Testis (tissue), 3 donors: ENCODE data around the gene CXCR6. TPM values are rescaled to one million over a fixed set of nuclear protein-coding genes. Genes with fewer than 3 reads are reported as not detected.

ENCODE experiments used
- DNase-seq: peaks from one replicate; pipeline ENCODE4 v3.0.0-alpha.2; 2019
- H3K27ac ChIP-seq, 2 donors: fragments of 200-600 bp; sonication (generic); one replicate each; pipeline ENCODE4 v1.5.1; 2019
- H3K27me3 ChIP-seq: fragments of 200-600 bp; sonication (generic); one replicate; pipeline ENCODE4 v1.5.1; 2019
- H3K36me3 ChIP-seq: fragments of 200-600 bp; sonication (generic); one replicate; pipeline ENCODE4 v1.5.1; 2017; ENCODE audit warnings: low read depth; ENCODE audit errors: missing control alignments
- H3K4me1 ChIP-seq: fragments of 200-600 bp; sonication (generic); one replicate; pipeline ENCODE4 v1.5.1; 2019
- H3K4me3 ChIP-seq, 2 donors: fragments of 200-600 bp; sonication (generic); one replicate each; pipeline ENCODE4 v1.5.1; 2017 to 2019
- H3K9me3 ChIP-seq: fragments of 200-600 bp; sonication (generic); one replicate; pipeline ENCODE4 v1.5.1; 2017
- CTCF ChIP-seq, 3 experiments: fragments of 450-650 bp in 2 of 3; fragments of 200-600 bp in 1 of 3; sonication (generic) in 1 of 3; IDR thresholded peaks; one replicate each; pipeline ENCODE4 v1.5.1; 2016 to 2019; ENCODE audit warnings: antibody characterized with exemption in 3 of 3, mild to moderate bottlenecking in 2 of 3, moderate library complexity in 1 of 3
- POLR2A ChIP-seq: fragments of 450-650 bp; IDR thresholded peaks from one replicate; pipeline ENCODE4 v1.6.1; 2017; ENCODE audit warnings: antibody characterized with exemption, mild to moderate bottlenecking, moderate library complexity
- WGBS, 2 donors: methylation state at CpG; one replicate each; pipeline ENCODE4 v1.1.5; 2018; 5-methylcytosine and 5-hydroxymethylcytosine counted together
- intact Hi-C: fragments of 100-400 bp; cut with DNase I; formaldehyde crosslinking; loops from one replicate; pipeline ENCODE4 v1.15.1; 2023; ENCODE audit warnings: low total_unique reads
- polyA plus RNA-seq: library from polyadenylated mRNA; stranded (reverse); fragments of 350-450 nt; fragmentation: Illumina TruSeq; extraction: RNeasy Lipid Tissue Mini Kit (QIAGEN cat#74804); gene quantifications from one replicate; pipeline ENCODE4 v1.2.3, GENCODE V29; 2014; ENCODE audit warnings: low read depth, low replicate concordance; ENCODE audit not compliant: insufficient read depth
- total RNA-seq, 2 donors: library from RNA; depleted of rRNA; stranded (reverse); fragments of >200 nt; gene quantifications; one replicate each; pipeline ENCODE4 v1.2.3, GENCODE V29; 2016

CXCR6 gene
- total and polyA plus RNA-seq, 3 donors from 2014 or later = 0.16 to 2.1 (median 0.62) TPM

GRCh38 chr3:45958321-45958791 is 15.1 kb downstream of the CXCR6 start:
- TF ChIP-seq POLR2A (no peak), CTCF (IDR thresholded peaks at IDR 0.05) (no peak)
- Histone ChIP-seq H3K36me3 (no peaks in the 10 kb centered on the region), H3K27ac (no peak overlapping the region), H3K4me3 (no peak overlapping the region), H3K27me3 (no peaks in the 10 kb centered on the region), H3K4me1 (no peaks in the 10 kb centered on the region), H3K9me3 (no peaks in the 10 kb centered on the region)
- 93 to 98% methylated on average over 4 to 6 of the region's 6 CpGs for whole genome bisulfite sequencing, 2 donors
- DNase-seq = no peak
- intact Hi-C loops = no loop called here

- no peak for DNase-seq
- H3K9me3 ChIP-seq = no peaks in the 10 kb centered on the region
- intact Hi-C loops = no loop called here
- no peaks in the 10 kb centered on the region for H3K4me1 ChIP-seq
- TF ChIP-seq POLR2A (no peak), CTCF (IDR thresholded peaks at IDR 0.05) (no peak)
- H3K27ac ChIP-seq = no peak overlapping the region
- no peaks in the 10 kb centered on the region for H3K36me3 ChIP-seq
- H3K27me3 ChIP-seq = no peaks in the 10 kb centered on the region
- no peak overlapping the region for H3K4me3 ChIP-seq
- WGBS, 2 donors = 90 to 94% methylated on average over 7 of the region's 7 CpGs
Observed at GRCh38 chr3:45959201-45959600, 15.9 kb downstream of the CXCR6 start.

- no peaks in the 10 kb centered on the region for H3K4me1 ChIP-seq
- H3K27ac ChIP-seq = no peak overlapping the region
- no peak for DNase-seq
- no peaks in the 10 kb centered on the region for H3K36me3 ChIP-seq
- 58 to 79% methylated on average over 2 of the region's 2 CpGs for WGBS, 2 donors
- TF ChIP-seq CTCF (IDR thresholded peaks at IDR 0.05) (no peak), POLR2A (no peak)
- H3K4me3 ChIP-seq = no peak overlapping the region
- H3K27me3 ChIP-seq = no peaks in the 10 kb centered on the region
- intact Hi-C loops = no loop called here
- H3K9me3 ChIP-seq = no peaks in the 10 kb centered on the region
Observed at GRCh38 chr3:45960289-45960688, 17.0 kb downstream of the CXCR6 start.

GRCh38 chr3:45962033-45962432 is 18.8 kb downstream of the CXCR6 start:
- H3K27me3 ChIP-seq = no peaks in the 10 kb centered on the region
- TF ChIP-seq CTCF (IDR thresholded peaks at IDR 0.05) = no peak
- no peak for TF ChIP-seq POLR2A
- H3K9me3 ChIP-seq = no peaks in the 10 kb centered on the region
- H3K4me1 ChIP-seq = no peaks in the 10 kb centered on the region
- WGBS, 2 donors = 89 to 92% methylated on average over 5 of the region's 5 CpGs
- DNase-seq = no peak
- H3K4me3 ChIP-seq = no peak overlapping the region
- intact Hi-C loops = no loop called here
- H3K27ac ChIP-seq = no peak overlapping the region
- H3K36me3 ChIP-seq = no peaks in the 10 kb centered on the region

GRCh38 chr3:45964139-45964538 is 20.9 kb downstream of the CXCR6 start:
- Histone ChIP-seq H3K36me3 (no peaks in the 10 kb centered on the region), H3K4me3 (no peak overlapping the region), H3K4me1 (no peaks in the 10 kb centered on the region), H3K27me3 (no peaks in the 10 kb centered on the region), H3K27ac (no peak overlapping the region), H3K9me3 (no peaks in the 10 kb centered on the region)
- intact Hi-C loops = no loop called here
- TF ChIP-seq POLR2A (no peak), CTCF (IDR thresholded peaks at IDR 0.05) (no peak)
- no peak for DNase-seq
- 87 to 93% methylated on average over 8 of the region's 8 CpGs for WGBS, 2 donors
